NK-92 (cell line): ENCODE measurements around the gene PRRT1B.

Source experiments
- DNase-seq: peaks from one replicate; lab custom pipeline; 2025; ENCODE audit not compliant: unreplicated experiment; lab: John Stamatoyannopoulos, UW

PRRT1B gene

DNA sequence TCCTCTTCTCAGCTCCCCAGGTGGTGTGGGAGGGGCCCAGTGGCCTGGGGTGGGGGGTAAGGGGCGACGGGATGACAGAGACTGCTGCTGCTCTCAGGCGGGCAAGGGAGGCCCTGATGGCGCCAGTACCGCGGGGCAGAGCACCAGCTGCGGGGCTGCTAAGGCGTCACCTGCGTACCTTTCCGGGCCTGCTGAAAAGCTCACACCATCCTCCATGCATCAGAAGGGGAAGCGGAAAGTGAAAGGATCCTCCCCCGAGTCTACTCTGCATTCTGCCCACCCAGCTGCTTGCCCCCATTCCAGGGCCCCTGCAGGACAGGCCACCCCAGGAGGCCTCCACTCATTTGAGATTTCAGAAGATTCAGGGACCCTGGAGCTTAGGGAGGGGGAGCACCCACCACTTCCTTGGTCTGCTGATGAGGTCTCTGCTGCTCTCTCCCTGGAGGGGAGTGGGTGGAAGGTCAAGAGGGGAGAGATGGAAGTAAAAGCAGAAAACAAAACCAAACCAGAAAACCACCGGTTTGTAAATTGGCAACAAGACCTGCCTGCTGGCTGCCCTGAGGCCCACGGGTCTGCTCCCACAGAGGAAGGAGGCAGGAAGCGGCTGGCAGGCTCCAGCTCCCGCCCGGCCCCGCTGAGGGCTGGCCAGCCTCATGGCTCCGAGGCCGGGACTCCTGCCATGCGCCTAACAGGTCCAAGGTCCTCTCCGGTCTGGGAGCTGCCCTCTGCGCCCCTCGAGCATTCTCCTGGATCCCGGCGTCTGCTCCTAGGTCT is 33.6 kb downstream of the PRRT1B start:
- no peak for DNase-seq

DNA sequence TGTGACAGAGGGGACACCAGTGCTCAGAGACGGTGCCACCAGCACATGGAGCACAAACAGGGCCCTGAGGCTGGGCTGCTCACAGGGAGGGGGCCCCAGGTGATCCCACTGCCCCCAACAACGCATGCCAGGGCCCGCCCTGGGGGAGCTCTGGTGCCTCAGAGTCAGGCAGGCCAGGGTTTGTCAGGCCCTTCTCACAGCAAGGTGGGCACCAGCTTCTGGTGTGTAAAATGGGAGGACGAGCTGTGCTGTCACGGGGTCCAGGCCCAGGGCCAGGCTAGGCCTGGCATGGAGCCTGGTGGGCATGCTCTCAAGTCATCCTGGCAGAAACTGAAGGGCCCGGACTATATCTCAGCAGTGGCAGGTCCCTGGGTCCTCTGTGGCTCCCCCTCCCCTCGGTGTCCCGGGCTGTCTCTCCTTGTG is 34.5 kb downstream of the PRRT1B start:
- no peak for DNase-seq

DNA sequence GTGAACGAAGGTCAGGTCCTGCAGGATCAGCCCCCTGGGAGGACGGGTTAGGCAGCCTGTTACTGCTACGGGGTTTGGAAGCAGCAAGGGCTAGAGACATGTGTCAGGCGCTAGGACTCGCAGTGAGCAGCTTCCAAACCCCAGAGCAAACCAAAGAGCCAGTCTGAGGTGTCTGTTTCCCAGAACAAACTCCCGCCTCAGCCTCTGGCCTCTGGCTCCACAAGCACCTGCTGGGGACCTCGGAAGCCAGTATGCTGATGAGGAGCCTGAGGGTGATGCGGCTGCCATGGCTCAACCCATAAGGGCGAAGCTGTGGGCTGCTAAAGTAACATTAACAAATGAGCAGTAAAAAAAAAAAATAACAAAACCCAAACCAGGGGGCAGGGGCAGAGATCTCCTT is 35.0 kb downstream of the PRRT1B start:
- DNase-seq, result no peak

DNA sequence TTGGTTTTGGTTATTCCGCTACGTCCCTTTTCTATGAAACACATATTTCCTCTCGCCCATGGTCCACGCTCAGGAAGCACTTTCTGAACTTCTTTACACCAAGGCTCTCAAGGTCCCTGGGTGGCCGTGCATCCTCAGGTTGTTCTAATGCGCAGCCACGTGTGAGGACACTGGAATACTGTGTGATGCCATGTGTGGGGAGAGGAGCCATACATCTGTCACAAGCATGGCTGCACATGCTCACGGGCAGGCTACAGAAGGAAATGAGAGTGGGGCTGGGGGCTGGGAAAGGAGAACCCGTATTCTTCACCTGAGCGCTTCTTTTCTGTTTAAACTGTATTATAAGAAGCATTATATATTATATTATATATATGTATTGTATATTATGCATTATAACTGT is 36.7 kb downstream of the PRRT1B start:
- DNase-seq, result no peak

DNA sequence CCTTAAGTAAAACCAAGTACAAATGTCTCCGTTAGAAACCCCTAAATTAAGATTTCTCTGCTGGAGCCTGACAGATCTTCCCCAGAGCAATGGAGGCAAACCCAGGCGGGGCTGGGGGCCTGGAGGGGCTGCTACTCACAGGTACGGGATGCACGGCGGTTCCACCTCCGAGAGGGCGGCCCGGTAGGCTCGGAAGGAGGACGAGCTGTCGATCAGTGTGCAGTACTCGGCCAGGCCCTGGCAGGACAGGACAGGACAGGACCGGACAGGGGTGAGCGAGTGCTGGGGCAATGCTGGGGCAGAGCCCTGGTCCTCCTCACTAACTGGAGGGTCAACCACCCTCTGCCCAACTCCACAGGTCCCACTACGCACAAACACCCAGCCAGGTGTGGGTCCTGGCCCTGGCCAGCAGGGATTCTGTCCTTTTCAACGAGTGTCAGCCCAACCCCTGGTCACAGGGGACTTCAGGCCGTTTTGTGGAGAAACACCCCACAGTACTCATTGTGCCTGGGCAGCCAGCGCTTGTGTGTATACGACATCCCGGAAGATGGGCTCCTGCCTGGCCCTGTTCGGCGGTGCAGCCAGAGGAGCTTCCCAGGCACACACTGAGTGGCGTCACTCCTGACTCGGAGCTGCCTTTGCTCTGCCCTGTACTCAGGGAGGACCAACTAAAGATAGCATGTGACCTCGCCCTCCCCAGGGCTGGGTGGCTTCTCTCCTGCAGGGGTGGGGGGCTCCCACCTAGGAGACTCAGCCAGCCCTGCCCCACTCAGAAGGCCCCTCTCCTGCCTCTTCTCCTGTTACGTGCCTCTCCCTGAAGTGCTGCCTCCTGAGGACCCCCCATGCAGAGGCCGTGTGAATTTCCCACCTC is 37.4 kb downstream of the PRRT1B start:
- no peak for DNase-seq

DNA sequence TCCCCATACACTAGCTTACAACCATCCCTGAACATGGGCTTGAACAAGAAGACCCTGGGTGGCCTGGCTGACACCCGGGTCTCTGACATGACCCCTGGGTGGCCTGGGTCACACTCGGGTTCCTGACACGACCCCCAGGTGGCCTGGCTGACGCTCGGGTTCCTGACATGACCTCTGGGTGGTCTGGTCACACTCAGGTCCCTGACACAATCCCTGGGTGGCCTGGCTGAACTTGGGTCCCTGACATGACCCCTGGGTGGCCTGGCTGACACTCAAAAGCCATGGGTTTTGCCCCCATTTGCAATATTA is 38.0 kb downstream of the PRRT1B start:
- DNase-seq, result no peak

DNA sequence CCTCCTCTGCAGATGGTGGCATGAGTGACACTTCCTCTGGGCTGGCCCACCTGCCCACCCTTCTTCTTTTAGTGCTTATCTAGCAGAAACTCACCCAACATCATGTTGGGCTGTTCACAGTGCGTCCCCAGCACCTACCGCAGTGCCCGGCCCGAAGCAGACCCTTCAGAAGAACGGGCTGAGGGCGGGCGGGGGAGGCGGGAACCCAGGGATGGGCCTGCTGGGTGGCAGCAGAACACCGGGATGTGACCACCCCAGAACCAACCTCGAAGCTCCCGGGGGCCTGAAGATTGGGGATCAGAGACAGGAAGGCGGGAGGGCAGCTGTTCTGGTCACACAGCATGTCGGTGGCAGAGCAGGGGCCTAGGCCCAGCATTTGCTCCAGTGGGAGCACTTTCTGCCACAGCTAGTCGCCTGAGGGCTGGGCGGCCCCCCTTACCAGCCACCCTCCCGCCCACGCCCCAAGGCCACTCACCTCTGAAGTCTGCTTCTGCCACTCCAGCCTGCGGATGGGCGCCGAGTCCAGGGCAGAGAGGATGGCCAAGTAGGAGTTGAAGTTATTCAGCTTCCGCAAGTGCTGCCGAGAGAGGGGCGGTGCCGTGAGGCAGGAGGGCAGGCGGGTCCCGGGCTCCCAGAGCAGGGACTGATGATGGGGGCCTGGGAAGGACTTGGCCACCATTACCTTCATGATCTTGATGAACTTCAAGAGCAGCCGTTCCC is 38.7 kb downstream of the PRRT1B start:
- DNase-seq, result no peak

DNA sequence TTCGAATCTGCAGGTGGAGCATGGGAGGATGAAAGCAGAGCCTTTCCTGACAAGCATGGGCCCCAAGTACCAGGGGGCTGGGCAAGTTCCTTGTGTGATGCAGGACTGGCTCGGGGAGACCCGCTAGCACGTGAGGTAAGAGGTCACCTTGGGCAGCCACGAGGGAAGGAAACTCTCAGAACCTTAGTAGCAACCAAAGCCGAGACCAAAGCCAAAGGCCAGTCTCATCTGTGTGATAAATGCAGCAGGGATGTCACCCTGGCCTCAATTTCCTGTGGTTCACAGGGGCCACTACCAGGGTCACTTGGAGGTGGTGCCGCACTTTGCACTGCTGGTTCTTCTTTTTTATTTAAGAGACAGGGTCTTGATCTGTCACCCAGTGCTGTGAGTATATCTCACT is 39.5 kb downstream of the PRRT1B start:
- no peak for DNase-seq

DNA sequence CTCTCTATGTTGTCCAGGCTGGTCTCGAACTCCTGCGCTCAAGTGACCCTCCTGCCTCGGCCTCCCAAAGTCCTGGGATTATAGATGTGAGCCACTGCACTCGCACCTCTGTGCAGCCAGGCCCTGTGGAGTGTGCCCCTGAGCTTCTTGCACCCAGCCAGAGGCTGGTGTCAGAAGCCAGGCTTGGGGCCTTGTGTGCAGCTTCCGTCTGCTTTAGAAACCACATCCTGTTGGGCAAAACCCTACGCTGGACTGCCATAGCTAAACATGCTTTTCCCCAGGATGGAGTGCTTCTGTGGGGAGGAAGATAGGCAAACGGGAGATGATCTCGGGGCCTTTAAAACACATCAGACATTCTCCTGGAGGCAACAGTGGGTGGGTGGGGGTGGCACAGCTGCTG is 40.1 kb downstream of the PRRT1B start:
- no peak for DNase-seq

DNA sequence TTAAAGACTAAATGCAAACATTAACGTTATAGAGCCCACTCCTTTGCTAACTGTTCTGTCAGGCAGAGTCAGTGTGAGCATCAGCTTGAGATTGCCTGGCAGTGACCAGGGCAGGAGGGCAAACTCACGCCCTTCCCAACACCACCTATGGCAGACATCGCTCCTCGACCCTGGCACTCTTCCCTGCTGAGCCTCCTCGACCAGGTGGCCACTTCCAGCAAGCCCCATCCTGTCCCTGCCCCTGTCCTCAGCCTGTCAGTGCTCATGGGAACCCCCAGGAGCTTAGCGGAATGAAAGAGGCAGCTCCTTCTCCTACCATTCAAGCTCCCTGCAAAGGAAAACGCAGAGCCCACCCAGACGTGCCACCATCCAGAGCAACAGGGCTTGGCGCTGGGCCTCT is 42.0 kb downstream of the PRRT1B start:
- DNase-seq, result no peak

DNA sequence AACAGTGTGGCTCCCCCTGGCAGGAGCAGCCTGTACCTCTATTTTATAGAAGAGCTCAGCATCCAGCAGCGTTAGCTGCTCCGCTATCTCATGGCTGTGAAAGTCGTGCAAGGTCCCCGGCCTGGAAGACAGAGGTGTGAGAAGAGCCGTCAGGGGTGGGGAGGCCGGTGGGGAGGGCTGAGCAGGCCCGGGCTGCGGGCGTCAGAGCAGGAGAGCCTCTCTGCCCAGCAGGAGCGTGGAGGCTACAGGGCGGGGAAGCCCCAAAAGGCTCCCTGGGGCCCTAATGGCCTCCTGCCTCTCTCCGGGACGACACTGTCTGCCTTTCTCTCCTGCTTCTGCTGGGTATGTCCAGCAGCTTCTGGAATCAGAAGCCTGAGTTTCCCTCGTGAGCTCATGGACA is 42.6 kb downstream of the PRRT1B start:
- DNase-seq, result no peak

DNA sequence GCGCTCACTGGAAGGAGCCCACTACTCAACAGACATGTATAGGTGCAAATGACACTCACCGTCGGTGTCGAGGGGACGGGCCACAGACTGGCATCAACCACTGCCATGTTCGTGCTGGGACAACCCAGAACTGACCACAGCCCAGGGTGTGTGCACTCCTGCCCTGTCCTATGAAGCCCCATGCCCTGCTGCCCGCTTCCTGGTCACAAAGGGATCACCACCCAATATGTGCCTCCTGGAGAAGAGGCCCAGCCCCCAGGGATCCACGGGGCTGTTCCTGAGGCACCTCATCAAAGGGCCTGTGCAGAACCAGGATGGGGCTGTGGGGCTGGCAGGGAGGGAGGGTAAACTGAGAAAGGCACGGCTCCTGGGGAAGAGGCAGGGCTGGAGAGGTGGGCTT is 43.1 kb downstream of the PRRT1B start:
- no peak for DNase-seq

DNA sequence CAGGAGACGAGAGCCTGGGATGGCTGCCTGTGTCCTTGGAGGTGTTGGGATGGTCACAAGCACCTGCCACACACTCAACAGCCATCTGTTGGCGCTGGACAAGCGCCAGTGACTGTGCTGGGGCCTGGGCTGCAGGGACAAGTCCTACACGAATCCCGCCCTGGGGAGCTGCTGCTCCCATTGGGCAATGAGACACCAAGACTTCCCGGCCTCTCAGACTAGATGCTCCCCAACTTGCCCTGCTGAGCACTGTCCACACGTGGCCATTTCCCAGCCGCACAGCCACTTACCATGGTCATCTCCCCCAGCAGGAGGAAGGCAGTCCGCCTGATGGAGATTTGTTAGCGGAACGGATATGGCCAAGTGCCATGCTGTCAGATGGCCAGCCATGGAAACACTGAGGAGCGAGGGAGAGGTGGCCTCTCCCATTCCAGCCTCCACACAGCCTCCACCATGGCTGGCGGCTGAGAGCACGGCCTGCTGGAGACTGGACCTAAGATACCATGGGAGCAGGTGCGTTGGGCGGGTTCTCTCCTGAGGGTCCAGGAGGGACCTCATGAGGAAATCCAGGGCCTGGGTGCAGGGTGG is 43.9 kb downstream of the PRRT1B start:
- no peak for DNase-seq

DNA sequence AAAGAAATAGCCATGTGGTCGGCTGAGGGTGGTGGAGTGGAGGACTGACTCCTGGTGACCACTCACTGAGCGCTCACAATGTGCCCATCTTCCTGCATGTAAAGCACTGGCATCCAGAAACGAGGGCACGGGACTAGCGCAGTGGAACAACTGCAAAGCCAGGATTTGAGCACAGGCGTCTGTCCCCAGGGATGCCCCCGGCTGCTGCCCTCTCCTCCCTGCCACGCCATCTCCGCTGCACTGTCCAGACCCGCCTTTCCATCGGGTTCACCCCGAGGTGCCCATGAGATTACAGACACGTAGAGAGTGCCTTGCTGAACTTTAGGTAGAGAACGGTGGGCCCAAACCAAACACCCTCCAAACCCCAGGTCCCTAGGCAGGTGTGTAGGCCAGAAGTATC is 44.7 kb downstream of the PRRT1B start:
- DNase-seq, result no peak

DNA sequence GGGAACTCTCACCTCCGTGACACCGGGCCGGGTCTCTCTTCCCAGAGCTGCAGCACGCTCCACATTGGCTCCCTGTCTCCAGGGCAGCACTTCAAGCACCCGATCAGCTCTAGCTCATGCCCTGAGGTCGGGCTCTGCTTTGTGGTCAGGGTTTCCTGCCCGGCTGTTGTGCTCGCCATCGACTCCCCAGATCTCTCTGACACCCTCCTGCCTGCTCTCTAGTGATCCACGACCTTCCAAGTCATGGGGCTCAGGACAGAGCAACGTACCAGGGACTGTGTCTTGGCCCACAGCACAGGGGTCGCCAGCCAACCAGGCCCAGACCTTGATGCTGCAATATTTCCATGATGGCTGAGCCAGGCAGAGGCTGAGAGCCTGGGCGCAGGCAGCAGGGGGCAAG is 45.1 kb downstream of the PRRT1B start:
- DNase-seq, result no peak

DNA sequence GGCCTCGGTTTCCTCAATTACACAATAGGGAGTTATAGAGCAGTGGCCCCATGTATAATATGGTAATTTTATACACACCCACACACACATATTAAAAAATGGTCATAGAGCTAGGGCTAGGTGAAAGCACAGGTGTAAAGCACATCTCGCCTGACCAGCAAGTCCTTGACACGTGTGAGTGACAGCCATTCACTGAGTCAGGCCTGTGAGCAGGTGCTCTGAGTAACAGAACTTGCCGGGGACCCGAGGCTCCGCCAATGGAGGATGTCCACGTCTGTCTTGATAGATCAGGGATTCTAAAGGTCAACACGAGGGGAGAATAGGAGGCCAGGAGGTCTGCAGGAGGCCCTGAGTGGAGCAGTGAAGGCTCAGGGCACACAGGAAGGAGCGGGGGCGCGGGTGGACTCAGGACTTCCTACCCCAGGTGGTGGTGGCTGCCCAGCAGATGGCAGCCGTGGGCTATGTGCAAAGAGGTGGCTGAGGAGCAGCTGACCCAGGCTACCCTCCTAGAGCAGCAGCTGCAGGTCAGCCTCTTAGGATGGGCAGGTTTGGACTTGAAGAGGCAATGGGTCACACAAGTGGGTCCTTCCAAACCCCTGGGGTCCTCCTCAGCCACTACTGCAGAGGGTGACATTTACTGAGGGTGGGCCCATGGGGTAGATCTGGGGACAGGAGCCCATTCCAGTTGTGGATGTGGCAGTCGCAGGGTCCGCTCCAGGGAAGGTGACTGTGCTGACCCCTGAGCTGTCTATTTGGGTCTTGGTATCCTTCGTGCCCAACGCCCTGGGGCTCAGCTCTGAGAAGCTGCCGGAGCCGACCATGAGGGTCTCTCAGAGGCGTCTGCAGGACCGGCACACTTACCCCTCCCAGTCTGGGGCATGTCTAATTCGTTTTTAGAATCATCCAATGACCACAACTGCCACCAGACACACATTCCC is 45.9 kb downstream of the PRRT1B start:
- DNase-seq, result no peak

DNA sequence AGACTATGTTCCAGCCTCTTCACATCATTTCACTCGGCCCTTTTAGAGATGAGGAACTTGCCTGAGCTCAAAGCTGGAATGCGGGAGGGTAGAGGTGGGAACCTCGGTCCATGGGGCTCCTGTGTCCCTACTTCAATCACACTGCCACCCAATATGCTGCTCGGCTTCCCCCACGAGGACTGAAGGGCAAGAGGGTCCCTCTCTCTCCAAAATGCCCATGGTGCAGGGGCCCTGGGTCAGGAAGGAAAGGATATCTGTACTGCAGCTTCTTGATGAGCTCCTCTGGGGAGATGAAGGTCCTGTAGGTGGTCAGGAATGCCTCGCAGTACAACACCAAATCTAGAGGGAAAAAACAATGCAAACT is 46.5 kb downstream of the PRRT1B start:
- no peak for DNase-seq

DNA sequence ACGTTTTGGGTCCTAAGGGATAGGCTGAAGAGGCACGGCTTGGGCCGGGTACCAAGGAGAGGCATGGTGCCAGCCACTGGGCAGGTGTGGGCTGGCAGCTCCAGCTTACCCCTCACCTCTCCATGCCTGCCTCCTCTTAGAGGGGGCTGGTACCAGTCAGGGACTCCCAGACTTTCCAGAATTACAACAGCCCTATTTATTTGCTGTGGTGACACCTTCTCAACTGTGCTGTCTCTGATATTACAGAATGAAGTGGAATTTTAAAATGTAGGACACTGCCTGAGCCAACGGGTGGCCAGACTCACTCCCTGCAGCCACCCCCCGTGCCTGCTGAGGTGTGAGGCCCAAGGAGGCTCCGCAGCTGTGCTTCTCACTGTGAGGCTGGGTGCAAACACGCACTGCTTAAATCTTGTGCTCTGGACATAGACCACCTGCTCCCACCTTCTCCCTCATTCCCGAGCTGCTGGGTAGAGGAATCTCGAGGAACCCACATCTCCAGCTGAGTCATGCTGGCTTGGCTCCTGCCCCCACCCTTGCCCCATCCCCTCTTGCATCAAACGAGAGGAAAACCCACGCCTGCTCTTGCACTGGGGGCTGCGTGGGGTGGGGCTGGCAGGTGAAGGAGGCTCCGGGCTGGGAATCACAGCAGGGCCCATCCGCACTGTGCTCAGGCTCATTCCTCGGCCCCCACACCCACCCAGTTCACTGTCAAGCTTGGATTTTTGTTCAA is 47.9 kb downstream of the PRRT1B start:
- no peak for DNase-seq

DNA sequence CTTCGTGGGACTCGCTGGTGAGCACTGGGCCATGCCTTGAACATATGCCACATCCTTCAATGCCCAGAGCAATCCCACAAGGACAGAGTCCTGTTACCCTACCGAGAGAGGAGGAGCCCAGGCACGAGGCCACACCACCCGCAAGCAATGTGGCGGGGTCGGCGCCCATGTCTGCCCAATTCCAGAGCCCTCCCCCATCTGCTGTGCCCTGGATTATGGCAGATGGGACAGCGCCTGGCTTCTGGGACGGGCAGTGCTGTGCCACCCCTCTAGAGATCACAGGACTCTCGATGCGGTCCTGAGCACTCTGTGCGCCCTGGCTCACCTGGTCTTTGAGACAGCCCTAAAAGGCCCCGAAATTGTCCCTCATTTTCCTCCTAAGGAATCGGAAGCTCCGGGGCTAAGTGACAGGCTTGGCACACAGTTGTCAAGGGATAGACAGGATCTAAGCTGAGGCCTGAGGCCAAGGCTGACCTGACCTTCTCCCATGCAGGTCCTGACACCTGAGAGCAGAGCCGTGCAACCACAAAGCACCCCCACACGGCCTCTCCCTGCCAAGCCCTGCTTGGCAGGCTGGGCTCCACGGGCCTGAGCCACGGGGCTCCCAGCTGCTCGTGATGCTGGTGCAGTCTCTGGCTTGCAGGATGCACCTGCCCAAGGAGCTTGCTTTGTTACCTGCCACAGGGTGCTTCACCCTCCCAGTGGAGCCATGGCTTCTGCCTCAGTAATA is 48.8 kb downstream of the PRRT1B start:
- DNase-seq, result no peak
